ENCODE measurements around the gene PTPN11. TPM values are rescaled to one million over a fixed set of nuclear protein-coding genes. Genes with fewer than 3 reads are reported as not detected.

Gene PTPN11
- total and polyA plus RNA-seq, 2 of the 13 experiments (the other 11 are each of a cell fraction or from before 2014, with no cell fraction given): 30.0 to 63.5 TPM

GRCh38 chr12:112418608-112419296 is at the start of gene PTPN11 (continued):
- TF ChIP-seq ZNF646 (CRISPR knock-in tag; IDR thresholded peaks at IDR 0.05): no peak
- no peak for TF ChIP-seq ZNF296 (CRISPR knock-in tag; conservative IDR thresholded peaks at IDR 0.05)
- TF ChIP-seq, protein P1, sequence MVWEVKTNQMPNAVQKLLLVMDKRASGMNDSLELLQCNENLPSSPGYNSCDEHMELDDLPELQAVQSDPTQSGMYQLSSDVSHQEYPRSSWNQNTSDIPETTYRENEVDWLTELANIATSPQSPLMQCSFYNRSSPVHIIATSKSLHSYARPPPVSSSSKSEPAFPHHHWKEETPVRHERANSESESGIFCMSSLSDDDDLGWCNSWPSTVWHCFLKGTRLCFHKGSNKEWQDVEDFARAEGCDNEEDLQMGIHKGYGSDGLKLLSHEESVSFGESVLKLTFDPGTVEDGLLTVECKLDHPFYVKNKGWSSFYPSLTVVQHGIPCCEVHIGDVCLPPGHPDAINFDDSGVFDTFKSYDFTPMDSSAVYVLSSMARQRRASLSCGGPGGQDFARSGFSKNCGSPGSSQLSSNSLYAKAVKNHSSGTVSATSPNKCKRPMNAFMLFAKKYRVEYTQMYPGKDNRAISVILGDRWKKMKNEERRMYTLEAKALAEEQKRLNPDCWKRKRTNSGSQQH (CRISPR knock-in tag; IDR thresholded peaks at IDR 0.05; ENCODE audit: low read depth): peak; percentile 97; the same call in 1 of the 2 replicates
- no peak for TF ChIP-seq NR2F1 (CRISPR knock-in tag; IDR thresholded peaks at IDR 0.05)
- no peak for TF ChIP-seq ARID2 (CRISPR knock-in tag; IDR thresholded peaks at IDR 0.05; ENCODE audit: borderline replicate concordance)
- peak; percentile 5 for TF ChIP-seq AGO2 (optimal IDR thresholded peaks at IDR 0.05; ENCODE audit: low read depth, low read length)
- 0 out of 2 replicates have a peak, but pooled peaks have one; percentile 53 for TF ChIP-seq ZBTB42 (CRISPR knock-in tag; IDR thresholded peaks at IDR 0.05)
- TF ChIP-seq, protein P2, sequence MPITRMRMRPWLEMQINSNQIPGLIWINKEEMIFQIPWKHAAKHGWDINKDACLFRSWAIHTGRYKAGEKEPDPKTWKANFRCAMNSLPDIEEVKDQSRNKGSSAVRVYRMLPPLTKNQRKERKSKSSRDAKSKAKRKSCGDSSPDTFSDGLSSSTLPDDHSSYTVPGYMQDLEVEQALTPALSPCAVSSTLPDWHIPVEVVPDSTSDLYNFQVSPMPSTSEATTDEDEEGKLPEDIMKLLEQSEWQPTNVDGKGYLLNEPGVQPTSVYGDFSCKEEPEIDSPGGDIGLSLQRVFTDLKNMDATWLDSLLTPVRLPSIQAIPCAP (CRISPR knock-in tag; IDR thresholded peaks at IDR 0.05; ENCODE audit: low read depth): no peak
- TF ChIP-seq DNMT3B (CRISPR knock-in tag; conservative IDR thresholded peaks at IDR 0.05): no peak
- peak; percentile 43; the same call in 1 of the 2 replicates for TF ChIP-seq PAX8 (CRISPR knock-in tag; IDR thresholded peaks at IDR 0.05; ENCODE audit: borderline replicate concordance)
- TF ChIP-seq FOXK2 (IDR thresholded peaks at IDR 0.05): no peak
- TF ChIP-seq RFX5 (IDR thresholded peaks at IDR 0.05; ENCODE audit: low read depth, low read length): no peak
- TF ChIP-seq SMC3 (IDR thresholded peaks at IDR 0.05; ENCODE audit: low read length): no peak
- peak; percentile 74 for TF ChIP-seq ATF7-NPFF (CRISPR knock-in tag; IDR thresholded peaks at IDR 0.05; ENCODE audit: low read depth)
- TF ChIP-seq BATF2 (CRISPR knock-in tag; IDR thresholded peaks at IDR 0.05): no peak
- TF ChIP-seq SIX1 (CRISPR knock-in tag; IDR thresholded peaks at IDR 0.05; ENCODE audit: borderline replicate concordance): no peak
- TF ChIP-seq, protein P3, sequence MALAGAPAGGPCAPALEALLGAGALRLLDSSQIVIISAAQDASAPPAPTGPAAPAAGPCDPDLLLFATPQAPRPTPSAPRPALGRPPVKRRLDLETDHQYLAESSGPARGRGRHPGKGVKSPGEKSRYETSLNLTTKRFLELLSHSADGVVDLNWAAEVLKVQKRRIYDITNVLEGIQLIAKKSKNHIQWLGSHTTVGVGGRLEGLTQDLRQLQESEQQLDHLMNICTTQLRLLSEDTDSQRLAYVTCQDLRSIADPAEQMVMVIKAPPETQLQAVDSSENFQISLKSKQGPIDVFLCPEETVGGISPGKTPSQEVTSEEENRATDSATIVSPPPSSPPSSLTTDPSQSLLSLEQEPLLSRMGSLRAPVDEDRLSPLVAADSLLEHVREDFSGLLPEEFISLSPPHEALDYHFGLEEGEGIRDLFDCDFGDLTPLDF (CRISPR knock-in tag; IDR thresholded peaks at IDR 0.05): no peak
- TF ChIP-seq ZFX (CRISPR knock-in tag; IDR thresholded peaks at IDR 0.05; ENCODE audit: low read depth): peak; percentile 96
- TF ChIP-seq ZNF878 (CRISPR knock-in tag; IDR thresholded peaks at IDR 0.05): peak; percentile 61; the same call in 1 of the 2 replicates
